Measurements from ENCODE around the gene TDO2.
"Not testable (repeated sequence)": the region's sequence is repeated elsewhere in the genome, so short reads cannot be mapped to it uniquely, and the experiment has no call there.

Gene TDO2

GRCh38 chr4:155907556-155907955 lies 4.1 kb downstream of the TDO2 start:
- DNase-seq = no peak

- no peak for DNase-seq
Measured at GRCh38 chr4:155908187-155909139, 5.0 kb downstream of the TDO2 start.

GRCh38 chr4:155909615-155910226 lies 6.2 kb downstream of the TDO2 start:
- no peak for DNase-seq

GRCh38 chr4:155911905-155912304 lies 8.4 kb downstream of the TDO2 start:
- DNase-seq = no peak

GRCh38 chr4:155914782-155915181 lies 11.3 kb downstream of the TDO2 start:
- no peak for DNase-seq

GRCh38 chr4:155921597-155921996 lies 18.1 kb downstream of the TDO2 start:
- DNase-seq = no peak

GRCh38 chr4:155924637-155925036 lies 21.1 kb downstream of the TDO2 start:
- DNase-seq = no peak

- no peak for DNase-seq
Measured at GRCh38 chr4:155929833-155930232, 26.3 kb downstream of the TDO2 start.

- DNase-seq = no peak
Measured at GRCh38 chr4:155930330-155930729, 26.8 kb downstream of the TDO2 start.

GRCh38 chr4:155931634-155932033 lies 28.1 kb downstream of the TDO2 start:
- DNase-seq = no peak

- DNase-seq = not testable (repeated sequence)
Measured at GRCh38 chr4:155934634-155935033, 31.1 kb downstream of the TDO2 start.

- DNase-seq = no peak
Measured at GRCh38 chr4:155935389-155935986, 32.0 kb downstream of the TDO2 start.

GRCh38 chr4:155941085-155941790 lies 37.7 kb downstream of the TDO2 start:
- no peak for DNase-seq

GRCh38 chr4:155941820-155942219 lies 38.3 kb downstream of the TDO2 start:
- DNase-seq = no peak

- no peak for DNase-seq
Measured at GRCh38 chr4:155943605-155944291, 40.3 kb downstream of the TDO2 start.

- DNase-seq = no peak
Measured at GRCh38 chr4:155944516-155944915, 41.0 kb downstream of the TDO2 start.

- no peak for DNase-seq
Measured at GRCh38 chr4:155946486-155946885, 43.0 kb downstream of the TDO2 start.

GRCh38 chr4:155948541-155948940 lies 45.0 kb downstream of the TDO2 start:
- DNase-seq = no peak

- DNase-seq = no peak
Measured at GRCh38 chr4:155950461-155950860, 47.0 kb downstream of the TDO2 start.

- DNase-seq = peak; percentile 27
Measured at GRCh38 chr4:155952501-155952901, 49.0 kb downstream of the TDO2 start.

- peak; percentile 96 for DNase-seq
Measured at GRCh38 chr4:155953151-155954117, 49.9 kb downstream of the TDO2 start, which contains the start of gene CTSO. Gene CTSO, minus strand, starts transcription at chr4:155953866. Its CDS starts 19 bp downstream, at chr4:155953847.
